ENCODE data around the gene SLC22A15.
"Not testable (repeated sequence)": the region's sequence is repeated elsewhere in the genome, so short reads cannot be mapped to it uniquely, and the experiment has no call there.

Gene SLC22A15

GRCh38 chr1:116024626-116025025, 48.3 kb downstream of the SLC22A15 start:
- Histone ChIP-seq H3K36me3 (ENCODE audit: control insufficient read depth, insufficient read depth, low read length) (no peaks in the 10 kb centered on the region), H3K4me3 (ENCODE audit: insufficient read depth, low read depth, low read length, poor library complexity, severe bottlenecking) (no peak overlapping the region), H3K27me3 (replicated peaks; ENCODE audit: control insufficient read depth, insufficient read depth, low read length, poor library complexity, severe bottlenecking) (no peaks in the 10 kb centered on the region), H3K4me1 (ENCODE audit: control insufficient read depth, insufficient read depth, low read length, poor library complexity, severe bottlenecking) (no peaks in the 10 kb centered on the region), H3K9me3 (ENCODE audit: control insufficient read depth, low read length) (no peaks in the 10 kb centered on the region), H3K27ac (ENCODE audit: insufficient read depth, low read length, poor library complexity, severe bottlenecking) (no peak overlapping the region)
- DNase-seq = no peak

- H3K9me3 ChIP-seq (ENCODE audit: control insufficient read depth, low read length) = no peaks in the 10 kb centered on the region
- no peak overlapping the region for H3K27ac ChIP-seq (ENCODE audit: insufficient read depth, low read length, poor library complexity, severe bottlenecking)
Observed at GRCh38 chr1:116026631-116027030, 50.3 kb downstream of the SLC22A15 start.

GRCh38 chr1:116031302-116031835, 55.1 kb downstream of the SLC22A15 start:
- Histone ChIP-seq H3K36me3 (ENCODE audit: control insufficient read depth, insufficient read depth, low read length) (no peaks in the 10 kb centered on the region), H3K4me3 (ENCODE audit: insufficient read depth, low read depth, low read length, poor library complexity, severe bottlenecking) (no peak overlapping the region), H3K9me3 (ENCODE audit: control insufficient read depth, low read length) (no peaks in the 10 kb centered on the region), H3K27ac (ENCODE audit: insufficient read depth, low read length, poor library complexity, severe bottlenecking) (no peak overlapping the region), H3K27me3 (replicated peaks; ENCODE audit: control insufficient read depth, insufficient read depth, low read length, poor library complexity, severe bottlenecking) (no peaks in the 10 kb centered on the region), H3K4me1 (ENCODE audit: control insufficient read depth, insufficient read depth, low read length, poor library complexity, severe bottlenecking) (no peaks in the 10 kb centered on the region)
- DNase-seq = no peak

More at GRCh38 chr1:116026631-116027030, 50.3 kb downstream of the SLC22A15 start:
- Histone ChIP-seq H3K4me3 (ENCODE audit: insufficient read depth, low read depth, low read length, poor library complexity, severe bottlenecking) (no peak overlapping the region), H3K4me1 (ENCODE audit: control insufficient read depth, insufficient read depth, low read length, poor library complexity, severe bottlenecking) (no peaks in the 10 kb centered on the region), H3K27me3 (replicated peaks; ENCODE audit: control insufficient read depth, insufficient read depth, low read length, poor library complexity, severe bottlenecking) (no peaks in the 10 kb centered on the region), H3K36me3 (ENCODE audit: control insufficient read depth, insufficient read depth, low read length) (no peaks in the 10 kb centered on the region)
- no peak for DNase-seq

GRCh38 chr1:116033322-116033721, 57.0 kb downstream of the SLC22A15 start:
- Histone ChIP-seq H3K4me1 (ENCODE audit: control insufficient read depth, insufficient read depth, low read length, poor library complexity, severe bottlenecking) (no peaks in the 10 kb centered on the region), H3K4me3 (ENCODE audit: insufficient read depth, low read depth, low read length, poor library complexity, severe bottlenecking) (no peak overlapping the region), H3K36me3 (ENCODE audit: control insufficient read depth, insufficient read depth, low read length) (no peaks in the 10 kb centered on the region), H3K27ac (ENCODE audit: insufficient read depth, low read length, poor library complexity, severe bottlenecking) (no peak overlapping the region), H3K9me3 (ENCODE audit: control insufficient read depth, low read length) (no peaks in the 10 kb centered on the region), H3K27me3 (replicated peaks; ENCODE audit: control insufficient read depth, insufficient read depth, low read length, poor library complexity, severe bottlenecking) (no peaks in the 10 kb centered on the region)
- DNase-seq = no peak

GRCh38 chr1:116036255-116036654, 59.9 kb downstream of the SLC22A15 start:
- H3K27me3 ChIP-seq (replicated peaks; ENCODE audit: control insufficient read depth, insufficient read depth, low read length, poor library complexity, severe bottlenecking) = no peaks in the 10 kb centered on the region
- no peak for DNase-seq
- H3K4me3 ChIP-seq (ENCODE audit: insufficient read depth, low read depth, low read length, poor library complexity, severe bottlenecking) = no peak overlapping the region
- H3K4me1 ChIP-seq (ENCODE audit: control insufficient read depth, insufficient read depth, low read length, poor library complexity, severe bottlenecking) = no peaks in the 10 kb centered on the region
- no peaks in the 10 kb centered on the region for H3K36me3 ChIP-seq (ENCODE audit: control insufficient read depth, insufficient read depth, low read length)
- no peaks in the 10 kb centered on the region for H3K9me3 ChIP-seq (ENCODE audit: control insufficient read depth, low read length)
- no peak overlapping the region for H3K27ac ChIP-seq (ENCODE audit: insufficient read depth, low read length, poor library complexity, severe bottlenecking)

GRCh38 chr1:116038679-116039078, 62.4 kb downstream of the SLC22A15 start:
- H3K36me3 ChIP-seq (ENCODE audit: control insufficient read depth, insufficient read depth, low read length) = no peaks in the 10 kb centered on the region

GRCh38 chr1:116044071-116044470, 67.8 kb downstream of the SLC22A15 start:
- H3K27ac ChIP-seq (ENCODE audit: insufficient read depth, low read length, poor library complexity, severe bottlenecking) = no peak overlapping the region
- no peaks in the 10 kb centered on the region for H3K27me3 ChIP-seq (replicated peaks; ENCODE audit: control insufficient read depth, insufficient read depth, low read length, poor library complexity, severe bottlenecking)
- no peak for DNase-seq
- H3K4me3 ChIP-seq (ENCODE audit: insufficient read depth, low read depth, low read length, poor library complexity, severe bottlenecking) = no peak overlapping the region
- H3K9me3 ChIP-seq (ENCODE audit: control insufficient read depth, low read length) = no peaks in the 10 kb centered on the region
- H3K4me1 ChIP-seq (ENCODE audit: control insufficient read depth, insufficient read depth, low read length, poor library complexity, severe bottlenecking) = no peaks in the 10 kb centered on the region
- no peaks in the 10 kb centered on the region for H3K36me3 ChIP-seq (ENCODE audit: control insufficient read depth, insufficient read depth, low read length)

More at GRCh38 chr1:116038679-116039078, 62.4 kb downstream of the SLC22A15 start:
- Histone ChIP-seq H3K27ac (ENCODE audit: insufficient read depth, low read length, poor library complexity, severe bottlenecking) (no peak overlapping the region), H3K4me1 (ENCODE audit: control insufficient read depth, insufficient read depth, low read length, poor library complexity, severe bottlenecking) (no peaks in the 10 kb centered on the region), H3K4me3 (ENCODE audit: insufficient read depth, low read depth, low read length, poor library complexity, severe bottlenecking) (no peak overlapping the region), H3K27me3 (replicated peaks; ENCODE audit: control insufficient read depth, insufficient read depth, low read length, poor library complexity, severe bottlenecking) (no peaks in the 10 kb centered on the region), H3K9me3 (ENCODE audit: control insufficient read depth, low read length) (no peaks in the 10 kb centered on the region)
- DNase-seq = no peak

- not testable (repeated sequence) for H3K27me3 ChIP-seq (replicated peaks; ENCODE audit: control insufficient read depth, insufficient read depth, low read length, poor library complexity, severe bottlenecking); H3K4me3 ChIP-seq (ENCODE audit: insufficient read depth, low read depth, low read length, poor library complexity, severe bottlenecking); H3K27ac ChIP-seq (ENCODE audit: insufficient read depth, low read length, poor library complexity, severe bottlenecking); H3K36me3 ChIP-seq (ENCODE audit: control insufficient read depth, insufficient read depth, low read length); DNase-seq; H3K9me3 ChIP-seq (ENCODE audit: control insufficient read depth, low read length); H3K4me1 ChIP-seq (ENCODE audit: control insufficient read depth, insufficient read depth, low read length, poor library complexity, severe bottlenecking)
Observed at GRCh38 chr1:116046933-116047332, 70.6 kb downstream of the SLC22A15 start.

- H3K4me1 ChIP-seq (ENCODE audit: control insufficient read depth, insufficient read depth, low read length, poor library complexity, severe bottlenecking); H3K27me3 ChIP-seq (replicated peaks; ENCODE audit: control insufficient read depth, insufficient read depth, low read length, poor library complexity, severe bottlenecking); H3K9me3 ChIP-seq (ENCODE audit: control insufficient read depth, low read length); H3K36me3 ChIP-seq (ENCODE audit: control insufficient read depth, insufficient read depth, low read length); H3K4me3 ChIP-seq (ENCODE audit: insufficient read depth, low read depth, low read length, poor library complexity, severe bottlenecking); H3K27ac ChIP-seq (ENCODE audit: insufficient read depth, low read length, poor library complexity, severe bottlenecking); DNase-seq: not testable (repeated sequence)
Observed at GRCh38 chr1:116051896-116052295, 75.6 kb downstream of the SLC22A15 start.

GRCh38 chr1:116062201-116062600, 85.9 kb downstream of the SLC22A15 start:
- no peak overlapping the region for H3K27ac ChIP-seq (ENCODE audit: insufficient read depth, low read length, poor library complexity, severe bottlenecking)
- no peak overlapping the region for H3K4me3 ChIP-seq (ENCODE audit: insufficient read depth, low read depth, low read length, poor library complexity, severe bottlenecking)
- H3K9me3 ChIP-seq (ENCODE audit: control insufficient read depth, low read length) = no peaks in the 10 kb centered on the region
- no peaks in the 10 kb centered on the region for H3K36me3 ChIP-seq (ENCODE audit: control insufficient read depth, insufficient read depth, low read length)
- no peaks in the 10 kb centered on the region for H3K27me3 ChIP-seq (replicated peaks; ENCODE audit: control insufficient read depth, insufficient read depth, low read length, poor library complexity, severe bottlenecking)
- H3K4me1 ChIP-seq (ENCODE audit: control insufficient read depth, insufficient read depth, low read length, poor library complexity, severe bottlenecking) = no peaks in the 10 kb centered on the region
- no peak for DNase-seq

Data from effector memory CD4-positive, alpha-beta T cell (primary cell).